Measurements from ENCODE around the gene CDHR3.

DNA sequence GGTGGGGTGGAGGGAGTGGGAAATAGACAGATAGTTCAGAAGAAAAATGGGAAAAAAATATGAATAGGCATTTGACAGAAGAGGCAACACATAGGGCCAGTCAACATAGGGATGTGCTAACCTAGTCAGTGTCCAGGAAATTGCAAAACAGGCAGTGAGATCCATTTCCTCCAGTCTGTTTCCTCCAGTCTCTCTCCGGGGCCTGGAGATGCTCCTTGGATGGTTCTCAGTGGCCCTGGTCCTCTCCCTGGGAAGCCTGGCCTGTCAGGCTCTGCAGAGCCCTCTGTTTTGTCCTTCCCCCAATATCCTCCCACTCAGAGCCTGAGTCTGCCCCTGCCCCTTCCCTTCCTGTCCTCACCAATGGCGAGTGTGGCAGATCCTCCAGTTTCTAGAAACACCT lies 96.5 kb downstream of the CDHR3 start:
- TF ChIP-seq, protein P1, sequence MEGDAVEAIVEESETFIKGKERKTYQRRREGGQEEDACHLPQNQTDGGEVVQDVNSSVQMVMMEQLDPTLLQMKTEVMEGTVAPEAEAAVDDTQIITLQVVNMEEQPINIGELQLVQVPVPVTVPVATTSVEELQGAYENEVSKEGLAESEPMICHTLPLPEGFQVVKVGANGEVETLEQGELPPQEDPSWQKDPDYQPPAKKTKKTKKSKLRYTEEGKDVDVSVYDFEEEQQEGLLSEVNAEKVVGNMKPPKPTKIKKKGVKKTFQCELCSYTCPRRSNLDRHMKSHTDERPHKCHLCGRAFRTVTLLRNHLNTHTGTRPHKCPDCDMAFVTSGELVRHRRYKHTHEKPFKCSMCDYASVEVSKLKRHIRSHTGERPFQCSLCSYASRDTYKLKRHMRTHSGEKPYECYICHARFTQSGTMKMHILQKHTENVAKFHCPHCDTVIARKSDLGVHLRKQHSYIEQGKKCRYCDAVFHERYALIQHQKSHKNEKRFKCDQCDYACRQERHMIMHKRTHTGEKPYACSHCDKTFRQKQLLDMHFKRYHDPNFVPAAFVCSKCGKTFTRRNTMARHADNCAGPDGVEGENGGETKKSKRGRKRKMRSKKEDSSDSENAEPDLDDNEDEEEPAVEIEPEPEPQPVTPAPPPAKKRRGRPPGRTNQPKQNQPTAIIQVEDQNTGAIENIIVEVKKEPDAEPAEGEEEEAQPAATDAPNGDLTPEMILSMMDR (conservative IDR thresholded peaks at IDR 0.05 in 1 of 2, IDR thresholded peaks at IDR 0.05 in 1 of 2; ENCODE audit: low read depth in 1 of 2, low read length in 2 of 2) = no peak
- TF ChIP-seq EZH2 (IDR thresholded peaks at IDR 0.05; ENCODE audit: low read length, missing control alignments) = no peak

All from fibroblast of lung (primary cell).